Inflammatory macrophage treated with lipopolysaccharide for 4 hours (primary cell): Measurements from ENCODE around the gene SEMA3G.

Experiments
- DNase-seq: peaks from one replicate; pipeline ENCODE4 v3.0.0-alpha.2; 2020

Gene SEMA3G

DNA sequence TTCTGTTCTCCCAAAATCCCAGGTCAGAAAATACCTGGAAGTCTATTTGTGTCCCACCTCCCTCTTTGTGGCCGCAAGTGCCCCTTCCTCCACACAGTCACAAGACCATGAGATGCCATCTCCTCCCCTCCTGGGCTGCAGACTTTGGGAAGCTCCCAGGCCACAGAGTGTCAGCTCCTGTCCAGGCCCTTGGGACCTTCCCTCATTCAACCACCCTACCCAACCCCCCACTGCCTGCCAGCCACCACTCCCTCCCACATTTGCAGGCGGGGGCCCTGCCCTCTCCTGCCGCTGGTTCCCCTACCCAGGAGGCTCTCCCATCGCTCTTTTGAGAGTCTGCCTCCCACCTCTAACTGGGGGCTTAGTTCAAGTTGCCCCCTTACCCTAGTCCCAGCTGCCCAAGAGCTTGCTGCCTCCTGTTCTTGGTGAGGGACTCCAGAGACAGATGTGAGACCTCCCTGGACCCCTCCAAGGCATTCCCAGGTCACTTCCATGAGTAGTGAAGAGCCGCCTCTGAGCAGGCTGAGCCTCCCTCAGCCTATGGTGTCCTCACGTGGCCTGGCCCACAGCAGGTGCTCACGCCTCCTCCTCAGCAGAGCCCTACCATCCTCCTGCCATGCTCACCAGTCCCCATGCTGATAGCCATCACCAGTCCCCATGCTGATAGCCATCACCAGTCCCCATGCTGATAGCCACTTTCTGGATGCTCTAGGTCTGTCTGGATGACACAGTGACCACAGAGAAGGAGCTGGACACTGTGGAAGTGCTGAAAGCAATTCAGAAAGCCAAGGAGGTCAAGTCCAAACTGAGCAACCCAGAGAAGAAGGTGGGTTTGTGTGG is 34.4 kb upstream of the SEMA3G start:
- no peak for DNase-seq

- no peak for DNase-seq
These were observed 32.8 kb upstream of the SEMA3G start for GRCh38 chr3:52477796-52478095.

DNA sequence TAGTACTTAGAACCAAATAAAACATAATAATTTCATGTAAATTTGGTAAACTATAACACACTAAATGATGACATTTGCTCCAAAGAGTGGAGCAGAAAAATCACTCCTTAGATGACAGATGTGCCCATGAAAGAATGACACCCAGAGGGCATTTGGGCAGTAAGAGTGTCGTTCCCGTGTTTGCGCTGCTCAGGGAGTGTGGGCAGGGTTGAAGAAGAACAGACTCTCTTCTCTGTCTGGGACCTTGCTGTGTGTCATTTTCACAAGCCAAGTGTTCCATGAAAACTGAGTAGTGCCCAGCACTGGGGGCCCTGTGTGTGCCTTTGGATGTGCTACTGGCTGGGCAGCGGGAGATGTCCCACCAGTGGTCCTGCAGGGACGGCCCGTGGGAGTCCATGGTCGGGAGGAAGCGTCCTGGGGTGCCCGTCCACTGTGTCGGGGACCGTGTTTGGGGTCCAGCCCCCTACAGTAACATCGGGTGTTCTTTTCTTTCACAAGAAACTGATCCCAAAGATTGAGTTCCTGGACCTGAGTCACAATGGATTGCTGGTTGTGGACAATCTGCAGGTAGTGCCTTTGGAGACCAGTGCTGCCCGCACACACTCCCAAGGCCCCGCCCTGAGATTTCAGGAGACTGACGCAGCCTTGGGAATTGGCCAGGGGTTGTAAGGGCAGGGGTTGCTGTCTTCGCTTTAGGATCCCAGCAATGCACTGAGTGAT is 32.3 kb upstream of the SEMA3G start:
- no peak for DNase-seq

DNA sequence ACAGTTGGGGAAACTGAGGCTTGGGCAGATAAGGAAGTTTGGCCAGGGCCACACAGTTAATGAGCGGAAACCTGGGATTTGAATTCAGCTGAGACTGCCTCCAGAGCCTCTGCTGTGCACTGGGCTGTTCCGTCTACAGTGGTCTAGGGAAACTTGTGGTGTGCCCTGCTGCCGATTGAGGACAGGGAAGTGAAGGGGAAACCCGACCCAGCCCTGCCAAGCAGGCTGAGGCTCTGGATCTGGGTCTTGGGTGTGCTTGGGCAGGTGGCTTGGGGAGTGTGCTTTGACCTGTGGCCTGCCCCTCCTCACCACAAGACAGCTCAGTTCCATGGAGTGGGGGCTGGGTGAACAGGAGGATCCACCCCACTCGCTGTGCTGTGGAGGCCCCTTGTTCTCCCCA is 28.1 kb upstream of the SEMA3G start:
- no peak for DNase-seq

- DNase-seq: no peak
These were observed 27.5 kb upstream of the SEMA3G start for GRCh38 chr3:52472239-52473000.

DNA sequence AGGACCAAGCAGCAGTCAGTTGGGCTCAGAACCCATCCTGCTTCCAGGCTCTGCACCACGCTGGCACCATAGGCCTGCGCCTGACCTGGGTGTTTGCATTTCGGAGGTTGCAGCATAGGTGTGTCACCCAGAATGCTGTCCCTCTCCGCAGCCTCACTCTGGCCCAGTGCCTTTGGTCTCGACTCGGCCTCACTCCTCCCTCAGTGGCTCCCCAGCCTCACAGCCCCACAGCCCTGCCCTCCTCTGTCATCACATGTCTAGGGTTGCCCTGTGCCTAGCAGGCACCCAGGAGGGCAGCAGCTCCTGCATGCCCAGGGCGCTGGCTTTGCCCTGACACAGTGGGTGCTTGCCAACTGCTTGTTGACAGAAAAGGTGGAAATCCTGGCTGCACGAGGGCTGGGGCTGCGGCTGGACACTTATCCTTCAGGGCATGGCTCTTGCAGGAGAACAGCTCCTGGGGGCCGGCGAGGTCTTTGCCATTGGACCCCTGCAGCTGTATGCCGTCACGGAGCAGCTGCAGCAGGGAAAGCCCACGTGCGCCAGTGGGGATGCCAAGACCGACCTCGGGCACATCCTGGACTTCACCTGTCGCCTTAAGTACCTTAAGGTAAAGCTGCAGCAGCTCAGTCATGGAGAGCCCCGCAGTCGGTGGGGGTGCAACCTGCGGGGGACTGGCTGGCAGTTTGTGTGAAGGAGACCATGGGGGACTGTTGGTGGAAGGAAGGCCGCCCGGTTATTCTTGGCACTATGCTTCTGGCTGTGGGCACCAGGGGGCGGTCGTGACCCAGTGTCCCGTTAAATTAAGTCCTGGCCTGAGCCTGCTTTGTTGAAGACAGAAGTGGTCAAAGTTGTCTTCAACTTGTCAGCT is 26.7 kb upstream of the SEMA3G start:
- peak; percentile 65 for DNase-seq

DNA sequence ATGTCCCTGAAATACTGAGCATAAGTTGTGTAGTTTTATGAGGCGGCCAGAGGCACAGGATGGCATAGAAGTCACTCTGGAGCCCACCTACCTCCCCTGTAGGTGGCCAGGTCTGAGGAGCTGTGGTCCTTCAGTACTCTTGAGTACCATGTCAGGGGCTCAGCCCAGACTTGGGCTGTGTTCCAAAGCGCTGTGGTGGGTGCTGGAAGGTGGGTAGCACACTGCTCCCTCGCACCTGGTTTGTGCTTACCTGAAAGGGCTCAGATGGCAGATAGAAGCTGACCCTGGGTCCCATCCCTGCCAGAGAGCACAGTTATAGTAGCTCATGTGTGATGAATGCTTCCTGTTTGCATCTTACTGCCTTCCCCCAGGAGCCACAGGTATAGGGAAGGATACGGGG is 26.0 kb upstream of the SEMA3G start:
- no peak for DNase-seq

- DNase-seq: no peak
These were observed 24.1 kb upstream of the SEMA3G start for GRCh38 chr3:52469001-52469400.

DNA sequence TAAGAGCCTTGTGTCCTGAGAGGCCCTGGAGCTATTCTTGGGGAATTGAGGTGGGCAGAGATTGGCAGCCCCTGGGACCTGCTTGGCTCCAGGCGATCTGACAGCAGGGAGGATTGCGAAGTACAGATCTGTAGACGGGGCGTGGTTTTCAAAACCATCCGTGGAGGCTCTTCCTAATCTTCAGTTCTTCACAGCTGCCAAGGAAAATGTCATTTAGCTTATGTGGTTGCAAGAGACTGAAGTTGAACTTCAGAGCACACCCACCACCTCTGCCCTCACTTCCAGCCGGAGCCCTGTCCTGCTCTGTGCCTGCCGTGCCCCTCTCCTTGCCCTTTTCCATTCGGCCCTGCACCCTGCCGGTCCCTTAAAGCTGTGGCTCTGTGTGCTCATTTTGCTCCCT is 23.4 kb upstream of the SEMA3G start:
- DNase-seq: no peak

- DNase-seq: peak; percentile 72
These were observed 18.5 kb upstream of the SEMA3G start for GRCh38 chr3:52463416-52463815.

- DNase-seq: no peak
These were observed 17.0 kb upstream of the SEMA3G start for GRCh38 chr3:52461874-52462273.

DNA sequence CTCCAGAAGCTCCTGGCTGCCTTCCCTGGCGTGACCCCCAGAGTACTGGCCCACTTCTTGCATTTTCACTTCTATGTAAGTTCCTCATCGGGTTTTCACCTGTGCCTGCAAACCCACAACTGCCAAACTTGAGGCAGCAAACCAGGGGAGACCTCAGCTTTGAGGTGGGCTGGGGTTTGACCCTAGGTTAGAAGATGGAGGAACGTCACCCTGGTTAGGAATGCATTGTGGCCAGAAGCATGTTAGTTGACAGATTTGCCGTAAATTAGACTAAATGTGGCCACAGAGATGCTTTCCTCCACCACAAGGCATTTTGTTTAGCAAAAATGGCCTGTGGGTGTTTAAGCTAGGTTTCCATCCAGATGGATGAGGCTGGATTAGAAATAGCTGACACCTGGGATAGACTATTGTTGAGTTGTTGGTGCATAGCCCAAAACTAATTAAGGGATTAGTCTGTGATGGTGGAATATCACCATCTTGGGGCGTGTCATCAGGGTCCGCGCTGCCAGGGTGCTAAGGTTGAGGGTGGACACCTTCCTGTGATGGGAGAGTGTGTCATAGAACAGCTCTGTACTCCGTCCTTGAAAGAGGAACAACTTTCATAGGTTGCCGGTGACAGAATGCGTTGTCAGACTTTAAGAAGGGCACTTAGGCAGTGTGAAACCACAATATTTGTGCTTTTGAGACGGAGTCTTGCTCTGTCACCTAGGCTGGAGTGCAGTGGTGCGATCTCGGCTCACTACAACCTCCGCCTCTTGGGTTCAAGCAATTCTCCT is 14.1 kb upstream of the SEMA3G start:
- DNase-seq: no peak

DNA sequence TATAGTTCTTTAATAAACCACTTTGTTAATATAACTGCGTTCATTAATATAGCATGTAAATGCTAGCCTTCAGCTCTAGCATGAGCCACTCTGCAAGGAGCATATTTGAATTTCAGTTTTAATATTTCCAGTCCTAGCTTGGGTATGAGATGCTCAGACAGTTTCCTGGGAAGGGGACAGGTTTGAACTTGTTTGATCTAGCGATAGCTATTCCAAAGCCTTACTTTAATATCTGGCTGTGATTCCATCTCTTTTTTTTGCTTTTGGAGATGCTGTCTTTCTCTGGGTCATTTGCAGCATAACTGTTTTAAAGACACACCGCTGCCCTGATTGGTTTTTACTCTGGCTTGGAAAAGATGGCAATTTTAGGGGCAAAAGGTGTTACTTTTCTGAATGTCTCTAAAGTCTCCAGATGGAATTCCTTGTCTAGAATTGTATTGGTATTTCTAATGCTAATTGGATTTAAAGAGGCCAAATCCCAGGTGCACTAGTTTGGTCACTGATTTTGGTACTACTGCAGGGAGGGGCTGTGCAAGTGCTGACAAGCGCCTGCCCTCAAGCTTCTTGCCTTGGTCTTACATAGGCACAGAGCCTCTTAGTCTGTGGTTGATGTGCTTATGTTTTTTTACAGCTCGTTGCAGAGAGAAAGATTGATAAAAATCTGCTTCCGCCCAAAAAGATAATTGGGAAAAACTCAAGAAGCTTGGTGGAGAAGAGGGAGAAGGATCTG is 13.3 kb upstream of the SEMA3G start:
- DNase-seq: no peak

GRCh38 chr3:52456800-52457183 is 11.9 kb upstream of the SEMA3G start:
- no peak for DNase-seq

- no peak for DNase-seq
These were observed 11.4 kb upstream of the SEMA3G start for GRCh38 chr3:52456169-52456799.

DNA sequence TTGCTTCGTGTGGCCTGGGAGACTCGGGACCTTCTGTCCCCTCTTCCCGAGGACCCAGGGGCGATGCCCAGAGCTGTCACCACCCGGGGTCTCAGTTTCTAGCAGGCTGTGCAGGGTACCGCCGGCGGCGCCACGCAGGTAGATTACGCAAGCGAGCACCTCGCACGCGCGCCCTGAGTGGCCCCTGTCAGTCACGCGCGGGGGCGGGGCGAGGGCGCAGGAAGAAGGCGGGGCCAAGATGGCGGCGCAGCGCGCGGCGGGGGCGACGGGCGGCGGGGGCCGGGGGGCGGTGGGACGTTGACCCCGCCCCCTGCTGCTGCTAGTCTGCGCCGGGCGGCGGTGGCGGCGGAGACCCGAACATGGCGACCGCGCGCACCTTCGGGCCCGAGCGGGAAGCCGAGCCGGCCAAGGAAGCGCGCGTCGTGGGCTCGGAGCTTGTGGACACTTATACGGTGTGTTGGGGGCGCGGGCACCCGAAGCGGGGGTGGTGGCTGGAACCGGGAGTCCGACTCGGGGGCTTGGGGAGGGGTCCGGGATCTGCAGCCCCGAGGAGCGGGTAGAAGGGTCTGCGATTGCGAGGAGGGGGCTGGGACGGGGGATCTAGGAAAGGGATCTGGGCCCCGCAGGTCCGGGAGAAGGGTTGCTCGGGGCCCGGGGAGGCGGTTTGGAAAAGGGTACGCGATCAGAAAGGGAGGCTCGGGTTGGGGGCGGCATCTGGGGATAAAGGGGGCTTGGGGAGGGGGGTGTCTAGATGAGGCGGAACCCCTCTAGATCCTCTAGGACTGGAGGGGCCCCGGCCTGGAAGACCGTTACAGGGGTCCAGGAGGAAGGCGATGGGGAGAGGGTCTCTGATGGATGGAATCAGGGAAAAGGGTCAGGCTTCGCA is 10.6 kb upstream of the SEMA3G start, which contains the start of gene NISCH:
Gene NISCH (plus strand): TSS at position 322 of the 886 bp plus-strand sequence. CDS start 38 bp downstream, at position 360.
- peak; percentile 75 for DNase-seq

- no peak for DNase-seq
These were observed 10.0 kb upstream of the SEMA3G start for GRCh38 chr3:52454938-52455282.

DNA sequence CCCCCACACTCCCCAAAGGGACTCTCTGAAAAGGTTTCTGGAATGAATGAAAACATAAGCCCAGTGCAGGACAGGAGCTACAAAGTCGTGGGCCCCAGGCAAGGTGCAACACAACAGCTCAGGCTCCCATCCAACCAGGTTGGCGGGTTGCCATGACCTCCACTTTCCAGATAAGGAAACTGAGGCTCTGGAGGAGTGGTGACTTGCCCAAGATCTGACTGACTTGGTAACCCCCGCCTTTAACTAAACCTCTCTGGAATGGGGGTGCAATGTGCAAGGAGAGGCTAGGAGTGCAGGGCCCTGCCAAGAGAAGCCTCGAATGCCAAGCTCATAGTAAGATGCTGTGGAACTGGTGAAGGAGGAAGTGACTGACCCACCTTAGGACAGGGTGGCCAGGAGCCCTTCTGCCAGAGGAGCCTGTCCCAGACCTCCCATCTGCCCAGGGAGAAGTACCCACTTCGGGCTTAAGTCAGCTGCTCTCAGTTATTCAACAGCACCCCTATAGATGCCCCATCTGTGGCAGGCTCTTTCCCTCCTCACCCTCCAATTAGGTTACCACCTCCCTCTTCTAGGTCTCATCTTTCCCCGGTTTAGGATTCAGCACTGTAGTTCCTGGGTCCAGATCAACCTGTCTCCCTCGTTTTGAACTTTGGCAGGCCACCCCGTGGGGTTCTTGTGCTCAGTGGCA is 9.5 kb upstream of the SEMA3G start:
- DNase-seq: no peak
